H1 (cell line): Measurements from ENCODE around the gene DOK3. TPM values are rescaled to one million over a fixed set of nuclear protein-coding genes. Genes with fewer than 3 reads are reported as not detected.
A peak's percentile ranks its signal among the peaks of the same experiment; 100 is the strongest.

Source experiments
- ASH2L ChIP-seq: fragments of 200-600, 300-600 bp; sonication (generic); IDR thresholded peaks from one replicate; pipeline ENCODE4 v1.7.1; 2017; ENCODE audit warnings: low read length
- CHD7 ChIP-seq: fragments of 300-600 bp; sonication (generic); IDR thresholded peaks from 2 replicates; pipeline ENCODE4 v1.7.1; 2012; ENCODE audit warnings: low read length, moderate library complexity, mild to moderate bottlenecking, inconsistent platforms; ENCODE audit not compliant: insufficient replicate concordance
- CTBP2 ChIP-seq: IDR thresholded peaks from 2 replicates; pipeline ENCODE4 v1.7.0; 2011; ENCODE audit warnings: borderline replicate concordance, mild to moderate bottlenecking, moderate library complexity, mixed read lengths, low read length; ENCODE audit not compliant: insufficient read depth, insufficient read length
- KDM5A ChIP-seq: fragments of 200-600 bp; IDR thresholded peaks from 2 replicates; pipeline ENCODE4 v1.7.1; 2012; ENCODE audit warnings: mild to moderate bottlenecking, low read length, inconsistent platforms, mixed read lengths
- NRF1 ChIP-seq: IDR thresholded peaks from 2 replicates; pipeline ENCODE4 v1.6.1; 2011; ENCODE audit warnings: mild to moderate bottlenecking, low read depth, low read length, improper control_type of control experiment
- POLR2AphosphoS5 ChIP-seq: IDR thresholded peaks from 2 replicates; pipeline ENCODE4 v1.6.1; 2011; ENCODE audit warnings: low read depth, low read length
- POU5F1 ChIP-seq: IDR thresholded peaks from 2 replicates; pipeline ENCODE4 v1.6.1; 2011; ENCODE audit warnings: low read depth, mild to moderate bottlenecking, low read length, moderate library complexity
- RBBP5 ChIP-seq: IDR thresholded peaks from 2 replicates; pipeline ENCODE4 v1.7.1; 2012; ENCODE audit warnings: low read depth, mild to moderate bottlenecking, inconsistent platforms, low read length, moderate library complexity, borderline replicate concordance
- SAP30 ChIP-seq: fragments of 300-600 bp; sonication (generic); IDR thresholded peaks from 2 replicates; pipeline ENCODE4 v1.7.1; 2012; ENCODE audit warnings: low read length, moderate library complexity, mild to moderate bottlenecking, inconsistent platforms; ENCODE audit not compliant: insufficient read depth, insufficient replicate concordance
- SIX5 ChIP-seq: IDR thresholded peaks from 2 replicates; pipeline ENCODE4 v1.6.1; 2011; ENCODE audit warnings: mild to moderate bottlenecking, low read depth, low read length
- SP4 ChIP-seq: IDR thresholded peaks from 2 replicates; pipeline ENCODE4 v1.6.1; 2012; ENCODE audit warnings: low read length, inconsistent platforms
- polyA plus RNA-seq, 7 experiments: library from polyadenylated mRNA; depleted of rRNA in 3 of 7; stranded (reverse) in 5 of 7; unstranded in 2 of 7; fragments of >200 nt in 5 of 7; fragments of 200-250 nt in 2 of 7; gene quantifications; 1 replicate in 5 of 7; 2 replicates in 1 of 7; 4 replicates in 1 of 7; pipeline versions ENCODE4 v1.2.1 to v1.2.3, GENCODE V29; 2011 to 2013; ENCODE audit warnings: missing spikeins in 2 of 7, mixed read lengths in 2 of 7
- total RNA-seq: library from RNA; stranded (reverse); fragmentation: NEBNext Ultra II Directional; extraction: Animal tissue kit (Norgen Biotek cat#: 25700); gene quantifications from 2 replicates; pipeline ENCODE4 v1.2.1, GENCODE V29; 2021

The DOK3 gene
- total and polyA plus RNA-seq, 2 of the 8 experiments (the other 6 are each of a cell fraction or from before 2014, with no cell fraction given) = 4.2 to 6.4 TPM

DNA sequence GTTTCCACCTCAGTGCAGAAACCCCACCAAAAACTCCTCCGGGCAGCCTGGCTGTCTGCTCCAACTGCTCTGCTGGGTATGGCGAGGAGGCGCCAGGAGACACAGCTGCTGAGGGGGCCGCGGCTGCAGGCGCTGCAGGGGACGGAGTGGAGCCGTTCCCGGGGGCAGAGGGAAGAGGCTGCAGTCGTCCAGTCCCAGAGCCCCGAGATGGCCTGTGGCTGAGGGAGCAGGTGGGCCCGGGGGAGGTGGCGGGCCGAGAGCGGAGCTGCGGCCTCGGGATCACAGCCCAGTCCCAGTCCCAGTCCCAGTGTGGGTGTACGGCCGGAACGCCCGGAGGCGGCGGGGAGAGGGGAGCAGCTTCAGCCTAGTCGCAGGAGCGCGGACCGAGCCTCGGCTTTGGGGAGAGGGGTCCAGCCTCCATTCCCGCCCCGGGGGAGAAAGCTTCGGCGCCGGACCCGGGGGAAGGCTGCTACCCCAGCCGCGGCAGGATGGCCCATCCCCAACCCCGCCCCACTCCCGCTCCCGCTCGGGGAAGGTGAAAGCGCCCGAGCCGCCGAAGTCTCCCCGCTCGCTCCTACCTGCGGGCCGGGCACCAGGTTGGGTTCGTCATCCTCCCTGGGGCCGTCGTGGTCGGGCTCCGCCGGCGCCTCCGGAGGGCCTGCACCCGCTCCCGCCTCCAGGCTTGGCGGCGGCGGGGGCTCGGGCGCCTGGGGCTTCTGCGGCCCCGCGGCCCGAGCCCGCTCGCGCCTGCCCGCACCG lies 44.2 kb upstream of the DOK3 start (continued):
- TF ChIP-seq CHD7 (no peak), POLR2AphosphoS5 (no peak), KDM5A (no peak), CTBP2 (no peak), NRF1 (no peak), SAP30 (no peak), SIX5 (no peak), ASH2L (no peak), POU5F1 (no peak), SP4 (no peak), RBBP5 (peak; percentile 71; the same call in 1 of the 2 replicates)
